Measurements from ENCODE around the gene WNT11. TPM values are rescaled to one million over a fixed set of nuclear protein-coding genes. Genes with fewer than 3 reads are reported as not detected.

Gene WNT11
- total and polyA plus RNA-seq, 12 donors = 5.1 to 12.0 (median 7.7) TPM

DNA sequence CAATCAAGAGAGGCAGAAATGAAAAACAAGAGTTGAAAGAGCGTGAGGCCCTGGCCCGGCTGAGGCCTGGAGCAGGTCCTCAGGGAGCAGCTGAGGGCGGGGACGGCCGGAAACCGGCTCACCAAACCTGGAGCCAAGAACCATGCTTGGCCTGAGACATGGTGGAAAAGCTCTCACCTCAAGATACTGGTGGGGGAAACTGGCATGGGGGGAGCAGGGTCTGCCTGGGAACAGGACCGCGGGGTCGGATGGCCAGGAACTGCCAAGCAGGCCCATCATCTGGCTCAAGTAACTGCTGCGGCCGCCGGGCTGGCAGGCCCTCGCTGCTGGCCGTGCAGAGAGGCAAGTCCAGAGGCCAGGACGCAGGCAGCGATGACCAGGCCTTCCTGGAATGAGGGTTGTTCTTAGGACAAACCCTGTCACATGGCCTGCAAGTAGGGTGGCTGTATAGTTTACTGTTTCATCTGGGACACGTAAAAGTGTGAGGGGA lies 18.9 kb upstream of the WNT11 start:
- Histone ChIP-seq H3K9me3 (no peaks in the 10 kb centered on the region), H3K4me1 (peaks cover 0 to 17% (median 0%) of the 10 kb centered on the region in 9 donors), H3K4me3 (no peak overlapping the region), H3K36me3 (no peaks in the 10 kb centered on the region), H3K27ac (peak overlapping the region in 7 of 10 donors; percentile 25 to 49 (median 41)), H3K27me3 (peaks cover 0 to 2% (median 0%) of the 10 kb centered on the region in 7 donors)
- WGBS, 2 donors = 74% methylated on average over 17 of the region's 17 CpGs
- TF ChIP-seq, protein P1, sequence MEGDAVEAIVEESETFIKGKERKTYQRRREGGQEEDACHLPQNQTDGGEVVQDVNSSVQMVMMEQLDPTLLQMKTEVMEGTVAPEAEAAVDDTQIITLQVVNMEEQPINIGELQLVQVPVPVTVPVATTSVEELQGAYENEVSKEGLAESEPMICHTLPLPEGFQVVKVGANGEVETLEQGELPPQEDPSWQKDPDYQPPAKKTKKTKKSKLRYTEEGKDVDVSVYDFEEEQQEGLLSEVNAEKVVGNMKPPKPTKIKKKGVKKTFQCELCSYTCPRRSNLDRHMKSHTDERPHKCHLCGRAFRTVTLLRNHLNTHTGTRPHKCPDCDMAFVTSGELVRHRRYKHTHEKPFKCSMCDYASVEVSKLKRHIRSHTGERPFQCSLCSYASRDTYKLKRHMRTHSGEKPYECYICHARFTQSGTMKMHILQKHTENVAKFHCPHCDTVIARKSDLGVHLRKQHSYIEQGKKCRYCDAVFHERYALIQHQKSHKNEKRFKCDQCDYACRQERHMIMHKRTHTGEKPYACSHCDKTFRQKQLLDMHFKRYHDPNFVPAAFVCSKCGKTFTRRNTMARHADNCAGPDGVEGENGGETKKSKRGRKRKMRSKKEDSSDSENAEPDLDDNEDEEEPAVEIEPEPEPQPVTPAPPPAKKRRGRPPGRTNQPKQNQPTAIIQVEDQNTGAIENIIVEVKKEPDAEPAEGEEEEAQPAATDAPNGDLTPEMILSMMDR (IDR thresholded peaks at IDR 0.05) = no peak
- DNase-seq (peak; percentile 23 to 64), ATAC-seq (peak; percentile 49 to 80 (median 74))
- intact Hi-C loops (cut with DNase I) = no loop called here

GRCh38 chr11:76224461-76225121 lies 18.3 kb upstream of the WNT11 start:
- ATAC-seq = no peak

GRCh38 chr11:76221365-76221764 lies 15.1 kb upstream of the WNT11 start:
- DNase-seq (no peak), ATAC-seq (no peak)
- TF ChIP-seq, protein P1 (IDR thresholded peaks at IDR 0.05) = no peak
- H3K4me1 ChIP-seq = peaks cover 0 to 12% (median 0%) of the 10 kb centered on the region in 9 donors
- no peak overlapping the region for H3K27ac ChIP-seq
- no peaks in the 10 kb centered on the region for H3K36me3 ChIP-seq
- intact Hi-C loops (cut with DNase I) = no loop called here
- 90 to 92% methylated on average over 3 of the region's 3 CpGs for WGBS, 2 donors
- H3K27me3 ChIP-seq = peaks cover 0 to 15% (median 0%) of the 10 kb centered on the region in 7 donors
- no peak overlapping the region for H3K4me3 ChIP-seq
- H3K9me3 ChIP-seq = no peaks in the 10 kb centered on the region

More at GRCh38 chr11:76224461-76225121, 18.3 kb upstream of the WNT11 start:
- intact Hi-C loops (cut with DNase I) = no loop called here
- peaks cover 0 to 17% (median 0%) of the 10 kb centered on the region in 9 donors for H3K4me1 ChIP-seq
- H3K27ac ChIP-seq = peak overlapping the region in 5 of 10 donors; percentile 15 to 47 (median 41)
- H3K36me3 ChIP-seq = no peaks in the 10 kb centered on the region
- H3K4me3 ChIP-seq = no peak overlapping the region
- TF ChIP-seq, protein P1 (IDR thresholded peaks at IDR 0.05) = no peak
- no peak for DNase-seq
- H3K9me3 ChIP-seq = no peaks in the 10 kb centered on the region
- WGBS, 2 donors = 84 to 88% methylated on average over 10 of the region's 10 CpGs
- peaks cover 0 to 7% (median 0%) of the 10 kb centered on the region in 7 donors for H3K27me3 ChIP-seq

DNA sequence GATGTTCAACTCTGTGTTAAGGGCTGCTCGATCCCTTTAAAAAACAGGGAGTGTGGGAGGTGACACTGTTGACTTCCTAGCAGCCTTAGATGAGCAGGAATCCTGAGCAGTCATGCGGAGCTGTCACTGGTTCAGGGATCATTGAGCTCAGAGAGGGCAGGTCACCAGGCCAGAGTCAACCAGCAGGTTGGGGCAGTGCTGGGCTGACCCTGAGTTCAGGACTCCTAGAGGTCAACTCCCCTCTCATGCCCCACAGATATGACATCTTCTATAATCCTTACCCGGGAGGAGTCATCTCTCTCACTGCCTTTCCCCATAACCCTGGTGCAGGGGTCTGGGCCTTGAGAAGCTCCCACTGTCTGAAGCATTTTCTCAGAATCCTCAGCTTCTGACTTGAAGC lies 12.9 kb upstream of the WNT11 start:
- ATAC-seq (no peak), DNase-seq (no peak)
- Histone ChIP-seq H3K36me3 (no peaks in the 10 kb centered on the region), H3K27ac (no peak overlapping the region), H3K27me3 (peaks cover 0 to 15% (median 0%) of the 10 kb centered on the region in 7 donors), H3K9me3 (no peaks in the 10 kb centered on the region), H3K4me1 (no peaks in the 10 kb centered on the region), H3K4me3 (no peak overlapping the region)
- intact Hi-C loops (cut with DNase I) = loop anchor here in 1 of 10 donors (10.0 kb wide), 1 partner anchor 476 kb away; no protein-coding TSS in a partner anchor
- WGBS, 2 donors = 77 to 88% methylated on average over 3 of the region's 3 CpGs
- TF ChIP-seq, protein P1 (IDR thresholded peaks at IDR 0.05) = no peak
